Activated CD4-positive, CD25-positive, alpha-beta regulatory T cell treated with anti-CD3 and anti-CD28 coated beads, Interleukin-2, amount 50 U/mL, for 72 hours (primary cell): ENCODE data around the gene GPC1.
A peak's percentile ranks its signal among the peaks of the same experiment; 100 is the strongest.

ENCODE experiments used
- DNase-seq: peaks from one replicate; pipeline ENCODE4 v3.0.0; 2021

The GPC1 gene

DNA sequence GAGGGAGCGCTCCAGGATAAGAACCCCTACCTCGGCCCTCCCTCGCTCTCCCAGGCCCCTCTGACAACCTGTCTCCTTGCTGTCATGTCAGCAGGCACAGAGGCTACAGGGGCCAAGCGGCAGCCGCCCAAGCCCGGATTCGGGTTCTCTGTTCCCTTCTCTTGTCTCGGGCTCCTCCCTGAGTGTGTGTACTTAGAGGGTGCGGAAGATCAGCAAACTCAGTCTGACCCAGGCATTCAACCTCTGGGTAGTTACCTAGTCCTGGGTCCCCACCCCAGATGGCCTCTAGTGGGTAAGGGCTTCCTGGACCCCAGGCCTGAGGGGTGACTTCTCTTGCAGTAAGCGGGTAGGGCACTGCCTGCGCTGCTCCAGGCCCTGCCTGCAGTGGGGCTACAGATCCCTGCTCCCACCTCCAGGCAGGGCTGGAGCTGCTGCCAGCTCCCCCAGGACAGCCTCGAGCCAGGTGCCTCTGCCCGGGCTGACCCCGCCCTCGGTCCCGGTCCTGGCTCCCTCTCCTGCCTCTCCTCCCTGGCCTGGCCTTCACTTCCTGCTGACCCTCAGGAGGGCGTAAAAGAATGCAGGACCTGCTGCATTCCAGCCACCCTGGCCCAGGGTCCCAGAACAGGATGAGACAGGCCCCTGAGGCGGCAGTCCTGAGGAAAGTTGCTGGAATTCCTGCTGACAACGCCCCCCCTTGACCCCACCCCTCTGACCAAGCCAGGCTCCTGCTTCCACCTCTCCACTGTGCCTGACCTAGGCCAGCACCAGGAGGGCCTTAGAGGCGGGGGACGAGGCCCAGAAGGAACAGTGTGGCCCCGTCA lies 22.0 kb downstream of the GPC1 start:
- DNase-seq: no peak

DNA sequence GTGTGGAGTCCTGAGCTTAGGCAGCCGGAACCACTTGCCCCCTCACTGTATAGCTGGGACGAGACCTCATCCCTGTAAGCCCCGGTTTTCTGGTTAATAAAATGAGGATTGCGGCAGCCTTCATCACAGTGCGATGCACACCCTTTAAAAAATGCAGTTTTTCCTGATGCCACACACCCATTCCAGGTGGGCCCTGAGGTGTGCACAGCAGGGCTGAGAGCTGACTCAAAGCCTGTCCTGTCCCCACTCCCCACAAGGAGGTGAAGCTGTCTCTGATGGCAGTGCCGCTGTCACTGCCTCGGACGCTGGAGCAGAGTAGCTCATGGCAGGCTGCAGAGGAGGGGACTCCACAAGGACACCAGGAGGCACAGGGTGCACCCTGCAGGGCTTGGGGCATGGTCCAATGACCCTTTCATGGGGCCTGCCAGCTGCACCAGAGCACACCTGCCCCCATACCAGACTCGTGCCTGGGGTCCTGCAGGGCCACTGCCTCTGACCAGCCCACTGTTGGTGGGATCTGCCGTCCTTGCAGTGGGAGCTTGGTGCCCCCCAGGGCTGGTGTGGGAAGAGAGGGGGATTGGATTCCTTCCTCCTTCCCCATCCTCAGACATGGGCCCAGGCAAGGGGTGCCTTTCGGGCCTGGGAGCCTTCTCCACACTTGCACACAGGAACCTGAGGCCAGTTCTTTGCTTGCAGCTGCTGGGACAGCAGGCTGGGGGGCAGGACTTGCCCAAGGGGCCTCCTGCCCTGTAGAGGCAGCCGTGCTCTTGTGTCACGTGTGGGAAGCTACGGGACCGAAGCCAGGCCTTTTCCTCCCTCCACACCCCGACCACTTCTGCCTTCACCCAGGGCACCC lies 22.8 kb downstream of the GPC1 start:
- DNase-seq: no peak

DNA sequence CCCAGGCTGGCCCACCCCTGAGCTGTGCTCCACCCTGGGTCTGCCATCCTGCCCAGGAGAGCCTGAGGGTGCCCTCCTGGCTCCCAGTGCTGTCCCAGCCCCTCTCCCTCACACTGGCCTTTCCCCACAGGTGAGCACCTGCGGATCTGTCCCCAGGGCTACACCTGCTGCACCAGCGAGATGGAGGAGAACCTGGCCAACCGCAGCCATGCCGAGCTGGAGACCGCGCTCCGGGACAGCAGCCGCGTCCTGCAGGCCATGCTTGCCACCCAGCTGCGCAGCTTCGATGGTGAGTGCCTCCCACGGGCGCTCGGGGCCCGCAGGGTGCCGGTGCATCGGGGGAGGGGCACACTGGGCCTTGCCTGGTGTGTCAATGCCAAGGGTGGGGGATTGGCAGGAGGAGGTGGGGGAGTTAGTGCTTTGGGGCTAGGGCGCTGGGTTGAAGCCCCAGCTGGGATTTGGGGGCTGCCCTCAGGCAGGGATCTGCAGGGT lies 23.5 kb downstream of the GPC1 start:
- DNase-seq: no peak

DNA sequence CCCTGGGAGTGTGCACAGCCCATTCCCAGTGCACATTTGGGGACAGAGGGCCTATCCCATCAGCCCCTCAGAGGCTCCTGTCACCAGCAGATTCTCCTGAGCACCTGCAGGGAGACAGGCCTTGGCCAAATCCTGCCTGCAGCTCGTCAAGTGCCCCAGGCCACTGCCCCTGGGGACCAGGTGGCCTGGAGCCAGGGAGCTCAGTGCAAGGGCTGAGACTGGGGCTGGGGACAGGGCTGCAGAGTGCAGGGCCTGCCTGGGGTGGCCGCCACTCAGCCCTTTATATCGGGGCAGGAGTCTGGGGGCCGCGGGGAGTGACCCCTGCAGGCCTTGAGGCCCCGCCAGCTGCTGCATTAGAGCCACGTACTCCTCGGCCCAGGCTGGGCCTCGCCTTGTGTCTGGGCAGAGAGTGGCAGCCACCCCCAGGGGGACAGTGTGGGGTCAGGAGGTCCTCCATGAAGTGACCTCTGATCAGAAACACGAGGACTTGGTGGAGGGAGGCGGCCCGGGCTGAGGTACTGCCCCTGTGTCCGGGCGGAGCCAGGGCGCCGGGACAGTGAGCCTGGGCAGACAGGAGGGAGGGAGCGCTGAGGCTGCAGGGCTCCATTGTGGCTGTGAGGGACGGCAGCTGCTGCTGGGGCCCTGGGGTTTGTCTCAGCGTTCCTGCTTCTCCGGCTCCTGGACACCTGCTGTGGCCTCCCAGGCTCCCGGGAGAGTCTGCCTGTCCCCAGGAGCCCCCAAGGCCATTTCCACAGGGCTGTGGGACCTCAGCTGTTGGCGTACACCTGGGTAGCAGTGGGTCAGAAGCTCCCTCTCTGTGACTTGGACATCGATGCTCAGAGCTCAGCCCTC lies 24.2 kb downstream of the GPC1 start:
- DNase-seq: no peak

DNA sequence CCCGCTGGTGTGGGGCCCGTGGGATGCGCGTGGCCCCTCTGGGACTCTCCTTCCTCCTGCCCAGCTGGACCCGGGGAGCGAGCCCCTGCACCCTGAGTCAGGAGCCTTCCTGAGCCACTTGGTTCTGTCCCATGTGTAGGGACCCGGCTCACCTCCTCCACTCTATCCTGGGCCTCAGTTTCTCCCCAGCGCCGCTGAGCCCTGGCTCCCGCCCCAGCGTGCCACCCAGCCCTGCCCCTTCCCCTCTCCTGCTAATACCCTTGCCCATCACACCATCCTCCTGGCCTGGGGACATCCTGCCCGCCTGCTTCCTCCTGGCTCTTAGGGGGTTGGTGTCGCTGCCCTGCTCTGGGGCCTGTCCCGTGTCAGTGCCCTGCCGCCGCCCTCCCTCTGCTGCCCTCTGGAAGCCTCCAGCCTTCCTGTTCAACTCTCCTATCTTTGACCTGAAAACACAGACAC lies 24.8 kb downstream of the GPC1 start:
- peak; percentile 15 for DNase-seq

DNA sequence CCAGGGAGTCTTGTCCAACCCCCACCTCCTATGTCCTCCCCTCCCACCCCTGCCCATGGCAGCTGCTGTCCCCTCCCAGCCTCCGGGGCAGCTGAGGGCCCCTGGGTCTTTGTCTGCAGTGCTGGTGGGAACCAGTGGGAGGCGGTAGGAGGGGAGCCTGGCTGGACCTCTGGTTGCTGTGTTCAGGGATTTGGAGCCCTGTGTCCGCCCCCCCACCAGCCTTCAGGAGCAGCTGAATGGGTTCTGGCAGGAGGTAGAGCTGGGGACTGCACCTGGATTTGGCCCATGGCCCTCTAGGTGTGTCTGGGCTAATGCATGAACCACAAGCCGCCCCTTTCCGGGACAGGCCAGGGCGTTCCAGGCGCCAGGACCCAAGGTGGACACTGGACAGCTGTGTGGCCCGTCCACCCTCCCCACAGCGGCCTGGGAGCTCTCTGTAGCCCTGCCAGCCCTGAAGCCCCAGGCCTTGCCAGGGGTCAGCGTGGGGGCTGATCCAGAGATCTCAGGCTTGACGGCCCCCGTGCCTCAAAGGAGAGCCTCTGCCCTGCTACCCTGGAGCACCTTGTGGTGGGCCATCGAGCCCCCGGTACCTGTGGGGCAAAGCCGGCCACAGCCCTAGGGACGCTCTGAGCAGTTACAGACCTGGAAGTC lies 25.4 kb downstream of the GPC1 start:
- DNase-seq: no peak

DNA sequence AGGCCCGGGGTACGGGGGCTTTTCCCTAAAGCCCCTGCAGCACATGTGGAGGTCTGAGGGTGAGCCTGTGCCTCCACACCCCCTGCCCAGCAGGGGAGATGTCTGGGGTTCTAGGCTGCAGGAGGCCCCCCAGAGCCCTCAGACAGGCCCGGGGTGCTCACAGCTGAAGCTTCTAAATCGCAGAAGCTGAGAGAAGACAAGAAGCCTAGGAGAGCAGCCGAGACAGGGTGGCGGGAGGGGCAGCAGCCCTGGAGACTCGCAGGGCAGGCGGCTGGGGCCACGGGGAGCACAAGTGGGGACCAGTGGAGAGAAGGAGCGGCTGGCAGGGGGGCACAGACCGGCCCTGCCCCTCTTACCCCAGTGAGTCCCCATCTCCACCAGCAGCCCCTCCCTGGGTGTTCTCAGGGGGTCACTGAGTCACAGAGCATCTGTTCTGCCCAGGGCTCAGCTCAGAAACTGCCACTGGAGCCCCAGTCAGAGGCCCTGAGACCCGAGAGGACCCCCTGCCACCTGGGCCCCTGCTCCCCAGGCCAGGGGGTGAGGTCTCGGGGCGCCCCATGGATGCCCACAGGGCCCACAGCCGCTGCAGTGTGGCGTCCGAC lies 26.1 kb downstream of the GPC1 start:
- peak; percentile 25 for DNase-seq

DNA sequence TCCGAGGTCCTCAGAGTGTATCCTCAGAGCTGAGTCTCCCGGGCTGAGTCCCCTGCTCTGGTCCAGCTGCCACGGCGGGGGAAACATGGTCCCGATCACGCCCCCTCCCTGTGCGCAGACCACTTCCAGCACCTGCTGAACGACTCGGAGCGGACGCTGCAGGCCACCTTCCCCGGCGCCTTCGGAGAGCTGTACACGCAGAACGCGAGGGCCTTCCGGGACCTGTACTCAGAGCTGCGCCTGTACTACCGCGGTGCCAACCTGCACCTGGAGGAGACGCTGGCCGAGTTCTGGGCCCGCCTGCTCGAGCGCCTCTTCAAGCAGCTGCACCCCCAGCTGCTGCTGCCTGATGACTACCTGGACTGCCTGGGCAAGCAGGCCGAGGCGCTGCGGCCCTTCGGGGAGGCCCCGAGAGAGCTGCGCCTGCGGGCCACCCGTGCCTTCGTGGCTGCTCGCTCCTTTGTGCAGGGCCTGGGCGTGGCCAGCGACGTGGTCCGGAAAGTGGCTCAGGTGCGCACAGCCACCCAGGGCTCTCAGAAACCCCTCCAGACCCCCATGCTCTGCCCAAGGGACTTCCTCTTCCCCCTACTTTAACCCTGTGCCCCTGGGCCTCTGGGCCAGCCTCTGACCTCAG lies 26.7 kb downstream of the GPC1 start:
- peak; percentile 27 for DNase-seq

DNA sequence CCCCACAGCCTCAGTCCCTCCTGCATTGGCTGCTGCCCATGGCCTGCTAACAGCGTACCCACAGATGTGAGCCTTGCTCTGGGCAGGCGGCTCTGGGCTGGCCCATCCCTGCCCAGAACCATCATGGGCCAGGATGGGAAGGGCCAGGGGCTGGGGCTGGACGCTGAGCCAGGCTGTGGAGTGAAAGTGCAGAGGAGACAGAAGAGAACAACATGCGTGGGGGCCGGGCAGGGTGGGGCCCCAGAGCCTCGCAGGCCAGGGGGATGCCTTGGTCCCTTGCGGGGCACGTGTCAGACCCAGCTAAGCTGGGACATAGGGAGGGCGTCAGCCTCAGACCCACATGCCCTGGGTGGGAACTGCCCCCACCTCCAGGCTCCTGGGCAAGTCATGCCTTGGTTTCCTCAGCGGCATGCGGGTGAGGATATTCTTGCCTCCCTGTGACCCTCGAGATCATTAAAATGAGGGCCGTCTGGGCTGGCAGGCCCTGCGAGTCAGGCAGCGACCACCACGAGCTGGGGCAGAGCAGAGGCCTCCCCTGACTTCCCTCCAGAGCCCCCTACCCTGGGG lies 27.3 kb downstream of the GPC1 start:
- no peak for DNase-seq

DNA sequence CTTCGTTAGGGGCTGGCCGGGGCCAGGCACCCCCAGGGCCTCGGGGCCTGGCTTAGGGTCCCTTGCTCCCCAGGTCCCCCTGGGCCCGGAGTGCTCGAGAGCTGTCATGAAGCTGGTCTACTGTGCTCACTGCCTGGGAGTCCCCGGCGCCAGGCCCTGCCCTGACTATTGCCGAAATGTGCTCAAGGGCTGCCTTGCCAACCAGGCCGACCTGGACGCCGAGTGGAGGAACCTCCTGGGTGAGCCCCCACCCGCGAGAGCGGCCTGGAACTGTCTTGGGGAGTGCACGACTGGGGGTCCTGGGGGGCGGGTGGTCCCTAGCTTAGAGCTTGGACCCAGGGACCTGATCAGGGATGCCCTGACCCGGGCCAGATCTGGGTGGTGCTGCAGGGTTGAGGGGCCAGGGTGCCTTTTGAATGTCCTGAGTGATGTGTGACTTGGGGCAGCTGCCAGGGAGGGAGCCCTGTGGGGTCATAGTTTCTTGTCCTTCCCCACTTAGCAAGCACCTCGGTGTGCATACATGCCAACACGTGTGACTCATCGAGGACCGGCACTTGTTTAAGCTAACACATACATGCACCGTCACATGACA lies 27.9 kb downstream of the GPC1 start:
- peak; percentile 19 for DNase-seq

DNA sequence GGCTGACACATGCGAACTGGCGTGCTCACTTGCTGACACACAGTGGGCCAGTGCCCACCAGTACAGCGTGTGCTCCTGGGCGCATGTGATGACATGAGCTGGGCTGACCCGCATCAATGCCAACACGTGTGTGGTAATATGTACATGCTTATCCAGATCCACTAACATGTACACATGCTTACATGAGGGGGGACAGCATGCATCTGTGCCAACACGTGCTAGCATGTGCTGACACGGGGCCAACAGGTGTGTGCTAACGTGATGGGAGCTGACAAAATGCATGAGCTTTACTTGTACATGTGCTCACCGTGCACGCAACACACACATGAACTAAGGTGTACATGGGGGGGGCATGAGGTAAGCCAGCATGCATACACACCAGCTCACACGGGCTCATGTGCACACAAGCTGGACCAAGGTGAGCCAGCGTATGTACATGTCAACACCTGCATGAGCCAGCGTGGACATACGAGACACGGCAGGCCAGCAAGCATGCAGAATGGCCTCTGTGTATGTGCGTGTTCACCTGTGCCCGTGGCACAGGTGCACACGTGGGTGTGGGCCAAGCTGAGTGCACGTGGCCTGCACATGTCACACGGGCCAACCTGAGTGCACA lies 28.5 kb downstream of the GPC1 start:
- no peak for DNase-seq

DNA sequence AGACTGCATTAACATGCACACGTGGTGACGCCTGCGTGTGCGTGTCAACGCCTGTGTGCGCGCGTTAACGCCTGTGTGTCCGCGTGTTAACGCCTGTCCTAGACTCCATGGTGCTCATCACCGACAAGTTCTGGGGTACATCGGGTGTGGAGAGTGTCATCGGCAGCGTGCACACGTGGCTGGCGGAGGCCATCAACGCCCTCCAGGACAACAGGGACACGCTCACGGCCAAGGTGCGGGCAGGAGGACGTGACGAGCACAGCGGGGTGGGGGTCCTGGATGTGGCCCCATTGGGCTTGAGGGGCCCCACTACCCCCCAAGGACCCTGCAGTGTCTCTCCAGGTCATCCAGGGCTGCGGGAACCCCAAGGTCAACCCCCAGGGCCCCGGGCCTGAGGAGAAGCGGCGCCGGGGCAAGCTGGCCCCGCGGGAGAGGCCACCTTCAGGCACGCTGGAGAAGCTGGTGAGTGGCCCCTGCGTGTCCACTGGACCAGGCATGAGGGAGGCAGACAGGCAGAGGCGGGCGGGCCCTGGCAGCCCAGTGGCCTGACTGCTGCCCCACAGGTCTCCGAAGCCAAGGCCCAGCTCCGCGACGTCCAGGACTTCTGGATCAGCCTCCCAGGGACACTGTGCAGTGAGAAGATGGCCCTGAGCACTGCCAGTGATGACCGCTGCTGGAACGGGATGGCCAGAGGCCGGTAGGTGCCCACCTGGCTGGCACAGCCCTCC lies 29.2 kb downstream of the GPC1 start:
- peak; percentile 26 for DNase-seq

DNA sequence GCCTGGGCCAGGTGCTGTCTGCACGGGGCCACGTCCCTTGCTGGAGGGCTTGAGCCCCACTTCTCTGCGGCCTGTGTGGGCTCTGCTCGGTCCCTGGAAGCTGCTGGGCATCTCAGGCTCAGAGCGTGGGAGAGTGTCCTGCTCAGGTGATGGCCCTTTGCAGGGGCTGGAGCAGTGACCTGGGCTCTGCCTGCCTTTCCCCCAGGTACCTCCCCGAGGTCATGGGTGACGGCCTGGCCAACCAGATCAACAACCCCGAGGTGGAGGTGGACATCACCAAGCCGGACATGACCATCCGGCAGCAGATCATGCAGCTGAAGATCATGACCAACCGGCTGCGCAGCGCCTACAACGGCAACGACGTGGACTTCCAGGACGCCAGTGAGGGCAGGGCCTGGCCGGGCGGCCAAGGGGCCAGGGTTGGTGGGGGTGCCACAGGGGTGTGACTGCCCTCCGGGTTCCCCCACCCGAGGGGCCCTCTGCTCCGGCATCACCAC lies 29.9 kb downstream of the GPC1 start:
- DNase-seq: peak; percentile 25

DNA sequence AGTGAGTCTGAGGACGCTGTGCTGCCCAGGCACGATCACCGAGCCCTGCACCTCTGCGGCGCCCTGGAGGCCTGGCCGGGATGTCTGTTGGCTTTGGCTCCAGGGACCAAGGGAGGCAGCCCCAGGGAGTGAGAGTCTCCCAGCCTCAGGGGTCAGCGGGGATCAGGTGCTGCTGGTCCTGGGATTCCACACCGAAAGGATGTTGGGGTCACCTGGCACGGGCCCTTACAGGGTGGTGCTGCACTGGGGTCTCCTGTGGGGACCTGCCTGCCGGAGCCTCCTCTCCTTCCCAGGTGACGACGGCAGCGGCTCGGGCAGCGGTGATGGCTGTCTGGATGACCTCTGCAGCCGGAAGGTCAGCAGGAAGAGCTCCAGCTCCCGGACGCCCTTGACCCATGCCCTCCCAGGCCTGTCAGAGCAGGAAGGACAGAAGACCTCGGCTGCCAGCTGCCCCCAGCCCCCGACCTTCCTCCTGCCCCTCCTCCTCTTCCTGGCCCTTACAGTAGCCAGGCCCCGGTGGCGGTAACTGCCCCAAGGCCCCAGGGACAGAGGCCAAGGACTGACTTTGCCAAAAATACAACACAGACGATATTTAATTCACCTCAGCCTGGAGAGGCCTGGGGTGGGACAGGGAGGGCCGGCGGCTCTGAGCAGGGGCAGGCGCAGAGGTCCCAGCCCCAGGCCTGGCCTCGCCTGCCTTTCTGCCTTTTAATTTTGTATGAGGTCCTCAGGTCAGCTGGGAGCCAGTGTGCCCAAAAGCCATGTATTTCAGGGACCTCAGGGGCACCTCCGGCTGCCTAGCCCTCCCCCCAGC lies 30.5 kb downstream of the GPC1 start:
- DNase-seq: no peak

DNA sequence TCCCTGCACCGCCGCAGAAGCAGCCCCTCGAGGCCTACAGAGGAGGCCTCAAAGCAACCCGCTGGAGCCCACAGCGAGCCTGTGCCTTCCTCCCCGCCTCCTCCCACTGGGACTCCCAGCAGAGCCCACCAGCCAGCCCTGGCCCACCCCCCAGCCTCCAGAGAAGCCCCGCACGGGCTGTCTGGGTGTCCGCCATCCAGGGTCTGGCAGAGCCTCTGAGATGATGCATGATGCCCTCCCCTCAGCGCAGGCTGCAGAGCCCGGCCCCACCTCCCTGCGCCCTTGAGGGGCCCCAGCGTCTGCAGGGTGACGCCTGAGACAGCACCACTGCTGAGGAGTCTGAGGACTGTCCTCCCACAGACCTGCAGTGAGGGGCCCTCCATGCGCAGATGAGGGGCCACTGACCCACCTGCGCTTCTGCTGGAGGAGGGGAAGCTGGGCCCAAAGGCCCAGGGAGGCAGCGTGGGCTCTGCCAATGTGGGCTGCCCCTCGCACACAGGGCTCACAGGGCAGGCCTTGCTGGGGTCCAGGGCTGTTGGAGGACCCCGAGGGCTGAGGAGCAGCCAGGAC lies 31.2 kb downstream of the GPC1 start:
- DNase-seq: no peak

DNA sequence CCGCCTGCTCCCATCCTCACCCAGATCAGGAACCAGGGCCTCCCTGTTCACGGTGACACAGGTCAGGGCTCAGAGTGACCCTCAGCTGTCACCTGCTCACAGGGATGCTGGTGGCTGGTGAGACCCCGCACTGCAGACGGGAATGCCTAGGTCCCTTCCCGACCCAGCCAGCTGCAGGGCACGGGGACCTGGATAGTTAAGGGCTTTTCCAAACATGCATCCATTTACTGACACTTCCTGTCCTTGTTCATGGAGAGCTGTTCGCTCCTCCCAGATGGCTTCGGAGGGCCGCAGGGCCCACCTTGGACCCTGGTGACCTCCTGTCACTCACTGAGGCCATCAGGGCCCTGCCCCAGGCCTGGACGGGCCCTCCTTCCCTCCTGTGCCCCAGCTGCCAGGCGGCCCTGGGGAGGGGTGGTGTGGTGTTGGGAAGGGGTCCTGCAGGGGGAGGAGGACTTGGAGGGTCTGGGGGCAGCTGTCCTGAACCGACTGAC lies 31.7 kb downstream of the GPC1 start:
- DNase-seq: no peak

DNA sequence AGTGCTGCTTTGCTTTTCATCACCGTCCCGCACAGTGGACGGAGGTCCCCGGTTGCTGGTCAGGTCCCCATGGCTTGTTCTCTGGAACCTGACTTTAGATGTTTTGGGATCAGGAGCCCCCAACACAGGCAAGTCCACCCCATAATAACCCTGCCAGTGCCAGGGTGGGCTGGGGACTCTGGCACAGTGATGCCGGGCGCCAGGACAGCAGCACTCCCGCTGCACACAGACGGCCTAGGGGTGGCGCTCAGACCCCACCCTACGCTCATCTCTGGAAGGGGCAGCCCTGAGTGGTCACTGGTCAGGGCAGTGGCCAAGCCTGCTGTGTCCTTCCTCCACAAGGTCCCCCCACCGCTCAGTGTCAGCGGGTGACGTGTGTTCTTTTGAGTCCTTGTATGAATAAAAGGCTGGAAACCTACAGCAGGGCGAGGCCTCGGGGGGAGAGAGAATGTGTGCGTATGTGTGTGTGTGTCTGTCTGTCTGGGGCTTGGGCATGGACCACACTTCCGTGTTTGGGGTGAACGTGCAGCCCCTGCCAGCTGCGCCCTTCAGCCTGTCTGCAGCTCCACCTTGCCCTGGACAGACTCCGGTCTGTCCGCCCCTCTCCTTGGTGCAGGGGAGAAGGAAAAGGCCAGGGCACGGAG lies 32.3 kb downstream of the GPC1 start:
- peak; percentile 22 for DNase-seq
